Activated CD4-positive, CD25-positive, alpha-beta regulatory T cell treated with anti-CD3 and anti-CD28 coated beads, Interleukin-2, amount 50 U/mL, for 16 hours (primary cell): ENCODE measurements around the gene TSPAN4.

Experiments
- DNase-seq: peaks from one replicate; pipeline ENCODE4 v3.0.0-alpha.2; 2020; ENCODE audit warnings: low read depth, low spot score

Gene TSPAN4

DNA sequence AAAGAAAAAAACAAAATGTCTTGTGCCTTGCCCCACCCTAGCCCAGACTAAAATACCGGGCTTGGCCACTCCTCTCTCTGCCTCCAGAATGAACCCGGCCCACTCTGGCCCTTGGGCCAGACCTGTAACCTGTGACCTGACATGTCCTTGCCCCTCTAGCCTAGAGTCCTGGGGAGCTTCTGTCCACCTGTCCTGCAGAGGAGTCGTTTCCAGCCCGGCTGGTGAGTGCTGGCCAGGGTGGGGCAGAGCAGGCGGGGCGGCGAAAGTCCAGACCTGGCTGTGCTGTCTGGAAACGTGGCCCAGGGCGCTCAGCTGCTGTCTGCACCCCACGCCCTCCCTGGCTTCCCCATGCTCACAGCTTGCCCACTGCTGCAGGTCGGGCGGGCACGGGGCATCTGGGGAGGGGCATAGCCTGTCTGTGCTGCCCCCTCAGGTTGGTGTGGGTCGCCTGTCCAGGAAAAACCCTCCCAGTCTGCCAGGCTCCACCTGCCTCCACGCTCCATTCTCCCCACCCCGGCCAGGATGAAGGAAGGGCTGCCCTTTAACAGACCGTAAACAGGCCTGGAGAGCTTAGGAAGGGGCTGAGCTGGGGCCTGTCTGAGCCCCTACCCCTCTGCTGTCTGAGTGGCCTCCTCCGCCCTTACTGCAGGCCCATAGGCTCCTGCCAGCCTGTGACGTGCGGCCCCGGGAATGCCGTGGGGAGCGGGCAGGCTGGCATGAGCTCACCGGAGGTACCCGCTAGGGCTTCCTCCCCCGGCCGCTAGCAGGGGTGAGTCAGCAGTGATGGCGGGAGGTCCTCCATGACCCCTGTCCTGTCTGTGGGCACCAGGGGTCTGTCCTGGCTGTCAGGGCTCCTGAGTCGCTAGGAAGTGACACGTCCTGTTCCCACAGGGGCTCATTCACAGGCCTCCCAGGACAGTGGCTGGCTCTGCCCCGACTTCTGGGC, 8.0 kb upstream of the TSPAN4 start:
- no peak for DNase-seq

DNA sequence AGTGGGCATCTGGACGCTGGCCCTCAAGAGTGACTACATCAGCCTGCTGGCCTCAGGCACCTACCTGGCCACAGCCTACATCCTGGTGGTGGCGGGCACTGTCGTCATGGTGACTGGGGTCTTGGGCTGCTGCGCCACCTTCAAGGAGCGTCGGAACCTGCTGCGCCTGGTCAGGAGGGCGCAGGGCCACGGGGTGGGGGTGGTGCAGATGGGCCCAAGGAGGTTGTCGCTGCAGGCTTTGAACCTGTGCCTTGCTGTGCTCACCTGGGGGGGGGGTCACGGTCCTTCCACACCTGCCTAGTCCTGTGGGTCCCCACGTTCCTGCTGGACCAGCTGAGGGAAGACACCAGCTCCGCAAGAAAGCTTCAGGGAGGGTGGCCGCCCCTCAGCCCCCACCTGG, 6.4 kb upstream of the TSPAN4 start:
- DNase-seq: no peak

DNA sequence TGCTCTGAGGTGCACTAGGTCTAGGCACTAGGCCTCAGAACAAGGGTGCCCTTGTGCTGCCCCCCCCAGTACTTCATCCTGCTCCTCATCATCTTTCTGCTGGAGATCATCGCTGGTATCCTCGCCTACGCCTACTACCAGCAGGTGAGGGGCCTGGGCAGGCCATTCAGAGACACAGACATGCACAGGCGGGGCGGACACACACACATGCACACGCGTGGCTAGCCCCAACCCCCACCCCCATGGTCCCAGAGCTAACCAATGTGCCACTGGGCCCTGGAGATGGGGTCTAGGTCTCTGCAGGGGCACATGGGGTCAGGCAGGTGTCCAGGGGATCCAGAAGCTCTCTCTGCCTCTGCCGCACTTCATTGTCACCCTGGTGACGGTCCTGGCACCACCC, 6.0 kb upstream of the TSPAN4 start:
- no peak for DNase-seq

DNA sequence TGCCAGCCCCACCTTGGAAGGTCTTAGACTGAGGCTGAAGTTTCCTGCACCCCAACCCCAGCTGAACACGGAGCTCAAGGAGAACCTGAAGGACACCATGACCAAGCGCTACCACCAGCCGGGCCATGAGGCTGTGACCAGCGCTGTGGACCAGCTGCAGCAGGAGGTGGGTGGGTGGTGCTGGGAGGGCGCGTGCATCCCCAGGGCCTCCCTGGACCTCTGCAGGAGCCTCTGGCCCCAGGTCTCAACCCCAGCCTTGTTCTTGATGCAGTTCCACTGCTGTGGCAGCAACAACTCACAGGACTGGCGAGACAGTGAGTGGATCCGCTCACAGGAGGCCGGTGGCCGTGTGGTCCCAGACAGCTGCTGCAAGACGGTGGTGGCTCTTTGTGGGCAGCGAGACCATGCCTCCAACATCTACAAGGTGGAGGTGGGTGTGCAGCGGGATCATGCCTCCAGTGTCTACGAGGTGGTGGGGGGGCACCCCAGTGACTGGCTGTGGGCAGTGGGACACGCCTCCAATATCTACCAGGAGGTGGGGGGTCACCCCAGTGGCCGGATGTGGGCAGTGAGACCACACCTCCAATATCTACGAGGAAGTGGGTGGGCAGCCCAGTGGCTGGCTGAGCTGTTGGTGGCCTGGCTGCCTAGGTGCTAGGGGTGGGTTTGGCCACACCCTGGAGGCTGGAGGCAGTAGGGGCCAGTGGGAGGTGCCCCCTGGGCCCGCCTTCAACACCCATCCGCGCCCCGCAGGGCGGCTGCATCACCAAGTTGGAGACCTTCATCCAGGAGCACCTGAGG, 5.3 kb upstream of the TSPAN4 start:
- DNase-seq: no peak

DNA sequence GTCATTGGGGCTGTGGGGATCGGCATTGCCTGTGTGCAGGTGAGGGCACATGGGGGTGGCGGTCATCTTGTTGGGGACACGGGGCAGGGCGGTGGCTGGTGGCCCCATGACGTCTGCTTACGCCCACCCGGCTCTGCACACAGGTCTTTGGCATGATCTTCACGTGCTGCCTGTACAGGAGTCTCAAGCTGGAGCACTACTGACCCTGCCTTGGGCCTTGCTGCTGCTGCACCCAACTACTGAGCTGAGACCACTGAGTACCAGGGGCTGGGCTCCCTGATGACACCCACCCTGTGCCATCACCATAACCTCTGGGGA, 4.7 kb upstream of the TSPAN4 start:
- no peak for DNase-seq

DNA sequence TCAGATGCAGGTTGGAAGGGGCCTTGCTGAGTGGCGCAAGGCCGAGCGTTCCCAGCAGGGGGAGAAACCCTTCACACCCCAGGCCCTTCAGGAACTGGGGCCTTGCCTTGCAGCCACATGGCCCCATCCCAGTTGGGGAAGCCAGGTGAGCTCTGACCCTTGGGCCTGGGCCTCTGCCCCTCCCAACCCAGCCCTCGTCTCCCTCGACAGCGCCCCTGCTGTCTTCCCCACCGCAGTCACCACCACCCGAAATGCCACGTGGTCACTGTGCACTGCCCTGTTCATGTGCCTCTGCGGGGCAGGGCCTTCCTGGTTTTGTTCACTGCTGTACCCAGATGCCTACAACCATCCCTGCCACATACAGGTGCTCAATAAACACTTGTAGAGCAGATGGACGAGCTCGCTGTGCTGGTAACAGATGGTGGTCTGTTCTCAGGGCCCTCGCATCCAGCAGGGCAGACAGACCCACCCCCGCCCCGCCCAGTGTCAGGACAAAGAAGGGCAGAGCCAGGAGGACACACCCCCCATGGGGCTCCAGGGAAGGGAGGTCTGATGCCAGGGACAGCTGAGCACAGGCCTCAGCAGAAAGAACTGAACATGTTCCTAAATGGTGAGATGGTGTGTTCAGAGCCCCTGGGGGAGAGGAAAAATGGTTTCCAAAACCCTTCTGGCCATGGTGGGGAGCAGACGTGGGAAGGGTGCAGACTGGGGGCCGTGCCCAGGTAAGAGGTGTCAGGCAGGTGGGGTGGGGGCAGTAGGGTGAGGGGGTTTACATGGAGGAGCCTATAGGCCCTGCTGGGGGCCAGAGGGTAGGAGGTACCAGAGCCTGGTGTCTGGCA, 4.0 kb upstream of the TSPAN4 start:
- no peak for DNase-seq

DNA sequence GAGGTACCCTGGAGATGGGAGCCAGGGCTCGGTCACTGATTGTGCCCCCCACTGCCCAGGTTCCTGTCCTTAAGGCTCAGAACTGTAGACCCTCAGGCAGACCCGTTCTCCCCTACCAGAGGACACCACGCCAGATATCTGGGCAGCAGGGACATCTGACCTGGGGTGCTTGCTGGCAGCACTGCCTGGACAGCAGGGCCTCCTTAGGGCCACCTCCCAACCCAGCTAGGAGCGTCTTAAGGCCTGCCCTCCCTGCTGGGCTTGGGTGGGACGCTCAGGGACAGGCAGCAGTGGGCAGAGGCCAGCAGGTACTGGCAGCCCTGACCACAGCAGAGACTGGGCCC, 3.4 kb upstream of the TSPAN4 start:
- DNase-seq: no peak

DNA sequence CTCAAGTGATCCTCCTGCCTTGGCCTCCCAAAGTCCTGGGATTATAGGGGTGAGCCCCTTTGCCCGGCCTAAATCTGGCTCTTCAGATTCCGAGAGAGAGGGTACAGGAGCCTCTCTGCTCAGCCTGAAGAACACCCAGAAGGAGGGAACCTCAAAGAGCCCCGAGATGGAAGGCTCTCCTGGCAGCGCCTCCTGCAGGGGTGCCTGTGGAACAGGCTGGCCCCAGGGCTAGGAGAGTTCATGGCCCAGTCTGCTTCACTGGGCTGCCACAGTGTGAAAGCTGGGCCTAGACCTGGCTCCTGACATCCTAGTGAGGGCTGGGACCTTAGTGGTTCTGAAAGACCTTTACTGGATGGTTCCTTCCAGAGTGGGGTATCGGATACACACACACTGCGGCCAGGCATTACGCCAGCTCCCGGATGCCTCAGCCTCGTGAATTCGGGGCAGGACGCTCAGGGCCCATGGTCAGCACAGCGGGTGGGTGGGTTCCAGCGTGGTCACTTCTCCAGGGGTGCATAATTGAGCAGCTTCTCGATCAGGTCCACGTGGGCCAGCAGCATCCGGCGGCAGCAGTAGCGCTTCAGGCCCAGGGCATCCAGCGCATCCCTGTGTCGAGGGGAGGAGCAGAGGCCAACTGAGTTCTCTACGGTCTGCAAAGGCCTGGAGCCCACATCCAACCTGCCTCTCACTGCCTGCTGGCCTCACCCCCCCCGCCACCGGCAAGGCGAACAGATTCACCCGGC, 2.6 kb upstream of the TSPAN4 start:
- no peak for DNase-seq

DNA sequence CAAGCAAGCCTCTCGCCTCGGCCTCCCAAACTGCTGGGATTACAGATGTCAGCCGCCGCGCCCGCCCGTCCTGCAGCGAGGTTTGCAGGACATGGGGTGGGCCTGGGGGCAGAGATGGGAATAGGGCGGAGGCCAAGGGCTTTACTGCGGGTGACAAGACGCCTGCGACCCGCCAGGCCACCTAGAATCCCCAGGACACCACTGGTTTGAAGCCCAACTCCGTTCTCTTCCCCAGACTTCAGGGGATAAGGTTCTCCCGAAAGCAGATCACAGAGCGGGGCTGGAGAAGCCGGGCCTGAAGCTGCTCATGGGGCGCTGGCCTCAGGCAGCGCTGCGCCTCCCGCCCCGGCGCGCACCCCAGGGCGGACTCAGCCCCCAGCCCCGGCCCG, 677 bp upstream of the TSPAN4 start:
- no peak for DNase-seq

DNA sequence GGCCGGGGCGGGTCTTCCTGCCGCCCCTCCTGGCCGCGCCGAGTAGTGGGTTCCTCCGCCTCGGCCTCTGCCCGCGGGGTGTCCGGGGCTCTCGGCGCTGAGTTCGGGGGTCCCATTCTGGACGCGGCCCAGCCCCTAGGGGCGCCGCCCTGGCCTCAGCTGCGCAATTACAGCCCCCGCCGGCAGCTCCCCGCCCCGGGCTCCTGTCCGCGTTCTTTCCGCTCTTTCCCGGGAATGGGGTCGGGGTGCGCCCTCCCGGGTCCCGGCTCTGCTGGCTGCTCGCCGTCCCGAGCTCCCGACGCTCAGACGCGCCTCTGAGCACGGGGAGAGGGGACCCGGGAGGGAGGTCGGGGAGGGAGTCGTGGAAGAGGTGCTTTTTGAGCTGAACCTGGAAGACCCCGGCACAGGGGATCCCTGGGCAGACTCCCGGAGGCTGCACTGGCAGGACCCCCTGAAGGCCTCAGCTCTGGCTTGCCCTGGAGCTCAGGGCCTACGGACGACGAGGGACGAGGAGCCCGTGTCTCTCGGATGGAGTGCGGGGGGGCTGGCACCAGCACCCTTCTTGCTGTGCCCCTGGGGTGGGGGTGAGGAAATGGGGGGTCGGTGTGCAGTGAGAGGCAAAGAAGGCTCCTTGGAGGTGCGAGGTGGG, 558 bp downstream of the TSPAN4 start:
- DNase-seq: no peak

DNA sequence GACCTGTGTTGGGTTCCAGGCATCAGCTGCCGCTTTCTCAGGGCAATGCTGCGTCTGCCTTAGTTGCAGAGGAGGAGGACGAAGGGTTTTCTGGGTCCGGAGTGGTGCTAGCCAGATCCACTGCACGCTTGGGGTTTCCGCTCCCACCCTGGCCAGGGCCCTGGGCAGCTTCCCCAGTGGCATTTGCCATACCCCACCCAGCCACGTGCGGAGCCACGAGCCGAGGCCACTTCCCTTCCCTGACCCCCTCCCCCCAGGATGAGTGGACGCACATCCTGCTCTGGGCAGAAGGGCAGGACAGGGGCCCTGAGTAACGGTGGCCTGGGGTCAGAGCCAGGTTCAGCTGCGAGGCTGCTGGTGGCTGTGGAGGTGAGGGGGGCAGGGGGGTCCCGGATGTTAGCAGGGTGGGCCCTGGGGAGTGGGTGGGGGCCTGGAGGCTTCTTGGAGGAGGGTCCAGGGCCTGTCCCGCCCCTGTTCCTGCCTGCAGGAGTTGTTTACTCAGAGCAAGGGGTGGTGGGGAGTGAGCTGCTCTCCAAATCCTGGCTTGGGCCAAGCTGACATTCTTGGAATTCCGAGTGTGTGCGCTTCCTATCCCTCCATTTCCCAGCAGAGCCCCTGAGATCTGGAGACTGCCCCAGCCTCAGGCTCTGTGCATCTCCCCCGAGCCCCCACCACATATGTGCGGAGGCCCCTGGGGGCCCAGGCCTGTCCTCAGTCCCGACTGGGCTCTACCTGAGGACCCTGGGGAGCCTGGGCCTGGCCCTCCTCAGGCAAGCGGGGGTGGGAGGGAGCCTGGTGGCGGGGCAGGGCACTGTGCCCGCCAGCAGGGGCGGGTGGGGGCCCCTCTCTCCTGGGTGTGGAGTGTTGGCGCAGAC, 1.4 kb downstream of the TSPAN4 start:
- no peak for DNase-seq

DNA sequence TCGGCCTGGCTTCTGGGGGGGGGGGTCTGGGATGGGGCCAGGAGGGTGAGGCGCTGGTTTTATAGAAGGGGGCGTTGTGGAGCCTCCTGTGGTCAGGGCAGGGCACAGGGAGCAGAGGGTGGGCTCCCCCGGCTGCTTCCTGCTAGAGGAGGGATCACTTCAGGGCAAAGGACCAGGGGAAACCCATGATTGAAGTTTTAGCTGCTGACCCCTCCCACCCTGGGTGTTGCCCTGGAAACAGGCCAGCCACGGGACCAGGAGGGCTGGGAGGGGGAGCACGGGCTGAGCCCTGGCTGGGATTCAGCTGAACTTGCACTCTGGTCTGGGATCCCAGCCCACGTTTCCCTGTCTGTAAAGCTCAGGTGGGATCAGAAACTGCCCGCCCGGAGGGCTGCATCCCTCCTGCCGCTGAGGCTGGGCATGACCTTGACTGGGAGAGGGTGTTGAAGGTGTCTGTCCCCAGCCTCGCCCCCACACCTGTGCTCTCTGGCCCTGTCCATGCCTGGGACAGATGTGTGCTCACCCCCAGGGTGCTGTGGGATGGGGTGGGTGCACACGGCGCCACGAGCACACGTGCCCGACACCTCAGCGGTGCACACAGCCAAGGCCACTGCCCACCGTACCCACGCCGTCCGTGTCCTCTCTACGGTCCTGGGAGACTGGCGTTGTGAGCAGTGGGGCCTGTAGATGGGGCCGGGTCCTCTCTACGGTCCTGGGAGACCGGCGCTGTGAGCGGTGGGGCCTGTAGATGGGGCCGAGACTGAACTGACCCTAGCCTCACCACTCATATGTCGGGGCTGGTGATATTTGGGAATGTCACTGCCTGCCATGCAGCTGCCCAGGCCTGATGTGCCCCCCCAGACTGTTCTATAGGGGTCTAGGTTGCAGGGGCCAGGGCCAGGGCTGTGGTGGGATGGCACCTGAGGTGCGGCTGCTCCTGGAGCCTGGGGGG, 2.3 kb downstream of the TSPAN4 start:
- DNase-seq: no peak

DNA sequence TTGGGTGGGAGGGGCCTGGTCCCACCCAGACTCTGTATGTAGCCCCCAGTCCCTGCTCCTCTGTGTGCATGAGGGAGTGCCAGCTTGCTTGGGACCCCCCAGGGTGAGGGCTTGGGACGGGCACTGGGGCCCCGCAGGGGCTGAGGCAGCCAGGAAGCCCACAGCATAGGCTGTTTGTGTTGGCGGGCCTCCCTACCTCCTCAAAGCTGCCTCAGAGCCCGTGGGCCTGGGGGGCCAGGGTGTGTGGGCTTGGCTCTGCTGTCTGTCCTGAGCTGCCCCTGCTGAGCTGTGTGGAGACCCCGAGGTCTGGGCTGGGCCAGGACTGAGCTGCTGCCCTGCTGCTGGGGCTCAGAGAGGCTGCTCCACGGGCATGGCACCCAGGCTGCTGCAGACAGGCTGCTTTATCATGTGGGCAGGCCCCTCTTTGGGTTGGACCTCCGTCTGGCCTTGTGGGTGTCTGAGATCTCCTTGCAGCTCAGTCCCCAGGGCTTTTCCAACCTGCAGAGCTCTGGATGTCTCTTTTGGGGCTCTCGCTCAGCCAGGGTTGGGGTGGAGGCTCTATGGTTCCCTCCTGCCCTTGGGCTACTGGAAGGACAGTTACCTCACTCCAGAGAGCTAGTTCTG, 3.3 kb downstream of the TSPAN4 start:
- DNase-seq: no peak

DNA sequence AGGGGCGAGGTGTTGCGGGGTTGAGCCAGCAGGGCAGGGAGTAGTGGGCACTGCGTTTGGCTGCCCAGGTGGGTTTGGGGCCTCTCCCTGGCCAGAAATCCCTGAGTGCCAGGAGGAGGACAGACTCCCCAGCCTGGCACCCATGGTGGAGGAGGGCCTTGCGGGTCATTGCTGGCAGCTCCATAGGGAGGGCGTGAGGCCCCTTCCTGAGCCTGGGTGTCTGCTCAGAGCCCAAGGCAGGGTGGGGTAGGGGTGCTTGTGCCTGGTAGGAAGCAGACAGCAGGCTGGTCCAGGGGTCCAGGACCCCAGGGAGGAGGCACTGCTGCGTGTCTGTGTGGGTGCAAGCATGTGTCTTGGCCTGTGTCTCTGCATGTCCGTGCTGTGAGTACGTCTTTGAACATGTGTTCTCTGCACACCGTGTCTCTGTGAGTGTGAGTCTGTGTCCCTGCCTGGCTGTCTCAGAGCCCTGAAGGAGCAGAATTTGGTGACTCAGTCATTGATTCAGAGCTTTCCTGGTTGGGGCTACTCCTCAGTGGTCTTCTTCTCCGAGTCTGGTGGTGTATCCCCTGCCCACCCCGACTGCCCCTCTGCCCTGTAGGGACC, 3.9 kb downstream of the TSPAN4 start:
- no peak for DNase-seq

DNA sequence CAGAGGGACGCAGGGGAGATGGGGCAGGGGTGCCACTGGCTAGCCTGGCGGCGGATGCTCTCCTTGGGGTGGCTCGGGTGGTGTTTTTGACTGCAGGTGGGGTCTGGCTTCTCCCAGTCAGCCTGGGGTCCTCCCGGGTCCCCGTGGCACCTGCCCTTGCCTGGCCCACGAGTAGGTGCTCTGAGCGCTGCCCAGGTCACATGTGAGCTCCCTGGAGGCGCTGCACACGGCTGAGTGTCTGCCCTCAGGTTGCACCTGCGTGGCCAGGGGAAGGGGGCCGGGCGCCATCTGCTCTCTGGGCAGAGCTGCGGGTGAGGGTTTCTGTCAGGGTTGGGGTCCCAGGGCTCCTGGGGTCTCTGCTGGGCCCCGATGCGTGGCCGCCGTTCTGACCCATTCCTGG, 5.2 kb downstream of the TSPAN4 start:
- no peak for DNase-seq

DNA sequence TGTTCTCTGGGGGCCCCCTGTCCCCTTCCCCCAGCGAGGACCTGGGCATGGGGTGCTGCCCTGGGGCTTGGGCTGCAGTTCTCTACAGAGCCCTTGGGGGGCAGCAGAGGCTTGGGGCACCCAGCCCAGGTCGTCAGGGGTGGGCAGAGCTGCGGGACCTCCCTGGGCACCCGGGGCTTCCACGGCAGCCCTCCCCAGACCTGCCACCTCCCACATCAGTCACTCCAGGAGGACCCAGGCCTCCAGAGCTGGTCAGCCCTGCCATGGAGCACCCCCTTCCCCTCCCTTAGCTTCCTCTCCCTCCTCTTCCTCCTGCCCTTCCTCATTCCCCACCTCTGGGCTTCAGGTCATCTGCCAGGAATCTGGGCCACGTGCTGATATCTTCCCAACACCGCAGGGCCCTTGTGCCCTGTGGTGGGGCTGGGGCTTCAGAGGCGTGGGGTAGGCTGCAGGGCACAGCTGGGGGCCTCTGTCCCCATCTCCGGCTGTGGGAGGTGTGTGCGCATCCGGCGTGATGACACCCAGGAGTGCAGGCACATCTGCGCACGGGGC, 5.8 kb downstream of the TSPAN4 start:
- DNase-seq: no peak

DNA sequence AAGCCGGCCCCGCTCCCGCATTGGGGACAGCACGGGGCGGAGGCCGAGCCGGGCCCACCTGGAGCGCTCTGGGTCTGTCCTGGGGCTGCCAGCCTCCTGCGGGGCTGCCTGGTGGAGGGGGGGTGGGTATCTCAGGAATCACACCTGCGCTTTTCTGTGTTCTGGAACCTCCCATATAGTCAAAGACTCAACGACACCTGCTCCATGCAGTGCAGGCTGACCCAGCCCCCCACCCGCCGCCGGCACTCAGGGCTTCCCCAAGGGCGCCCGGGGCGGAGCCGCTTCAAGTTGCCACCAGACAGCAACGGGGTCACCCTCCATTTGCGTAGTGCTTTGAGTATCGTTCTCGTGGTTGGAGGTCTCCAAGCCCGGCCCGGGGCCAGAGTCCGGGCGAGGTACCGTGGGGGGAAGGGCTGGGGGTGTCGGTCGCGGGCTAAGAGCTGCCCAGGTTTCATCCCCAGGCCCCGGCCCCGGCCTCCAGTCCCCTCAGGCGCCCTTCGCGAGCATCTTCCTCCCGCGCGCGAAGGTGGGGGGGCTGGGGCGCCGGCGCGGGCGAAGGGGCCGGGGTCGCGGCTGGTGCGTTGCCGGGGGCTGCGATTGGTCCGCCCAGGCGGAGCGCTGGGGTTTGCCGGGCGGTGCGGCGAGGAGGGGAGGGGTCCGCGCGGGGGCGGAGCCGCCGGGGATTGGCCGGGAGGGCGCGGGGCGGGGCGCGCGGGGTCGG, 6.6 kb downstream of the TSPAN4 start:
- no peak for DNase-seq
